Measurements from ENCODE around the gene CAPN14.

Gene CAPN14

DNA sequence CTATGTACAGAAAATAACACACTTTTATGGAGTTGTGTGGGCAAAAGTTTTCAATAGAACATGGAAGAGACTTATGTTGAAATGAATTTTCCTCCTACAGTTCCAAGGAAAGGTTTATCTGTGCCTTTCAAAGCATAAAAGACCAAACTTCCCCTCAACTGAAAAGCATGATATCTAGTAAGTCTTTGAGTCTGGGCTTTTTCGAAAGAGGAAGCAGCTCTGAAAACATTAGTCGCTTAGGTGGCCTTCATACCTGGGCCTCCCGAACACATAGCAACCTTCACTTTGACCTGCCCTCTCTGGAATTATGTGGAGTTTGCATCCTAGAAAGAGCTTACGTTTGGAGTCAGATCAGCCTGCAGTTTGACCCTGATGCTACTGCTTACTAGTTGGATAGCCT is 4.8 kb upstream of the CAPN14 start:
- Mint-ChIP-seq H3K4me1 (ENCODE audit: low read depth) (peaks cover 31% of the 10 kb centered on the region), H3K27me3 (peaks cover 11% of the 10 kb centered on the region), H3K36me3 (ENCODE audit: low read depth) (no peaks in the 10 kb centered on the region), H3K9me3 (no peaks in the 10 kb centered on the region), H3K4me3 (no peak overlapping the region), H3K27ac (no peak overlapping the region)

DNA sequence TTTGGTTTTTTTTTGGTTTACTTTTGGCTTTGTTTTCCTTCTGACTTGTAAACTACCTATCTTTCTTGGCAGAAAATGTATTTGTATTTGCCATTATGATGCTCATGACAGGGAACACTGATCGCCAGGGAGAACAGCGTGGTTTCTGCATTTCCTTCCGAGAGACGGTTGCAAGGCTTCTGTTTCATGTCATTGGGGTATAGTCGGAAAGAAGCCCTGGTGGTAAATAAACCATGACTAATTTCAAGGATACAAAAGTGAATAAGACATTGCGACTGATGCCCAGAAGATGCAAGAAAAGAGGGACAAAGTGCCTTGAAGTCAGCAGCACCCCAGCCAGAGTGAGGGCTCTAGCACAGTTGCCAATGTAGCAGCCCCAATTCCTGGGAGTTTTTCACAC is 4.2 kb upstream of the CAPN14 start:
- Mint-ChIP-seq H3K36me3 (ENCODE audit: low read depth) (no peaks in the 10 kb centered on the region), H3K4me3 (no peak overlapping the region), H3K27ac (no peak overlapping the region), H3K9me3 (no peaks in the 10 kb centered on the region), H3K27me3 (peaks cover 11% of the 10 kb centered on the region), H3K4me1 (ENCODE audit: low read depth) (peaks cover 35% of the 10 kb centered on the region)

GRCh38 chr2:31219131-31219969 is 2.0 kb upstream of the CAPN14 start:
- H3K36me3 Mint-ChIP-seq (ENCODE audit: low read depth) = no peaks in the 10 kb centered on the region
- peaks cover 51% of the 10 kb centered on the region for H3K4me1 Mint-ChIP-seq (ENCODE audit: low read depth)
- peaks cover 11% of the 10 kb centered on the region for H3K27me3 Mint-ChIP-seq
- peak overlapping the region; percentile 50 for H3K27ac Mint-ChIP-seq
- H3K4me3 Mint-ChIP-seq = peak overlapping the region; percentile 30
- H3K9me3 Mint-ChIP-seq = no peaks in the 10 kb centered on the region

GRCh38 chr2:31216734-31217133 is 581 bp downstream of the CAPN14 start:
- no peaks in the 10 kb centered on the region for H3K9me3 Mint-ChIP-seq
- H3K4me3 Mint-ChIP-seq = no peak overlapping the region
- peaks cover 7% of the 10 kb centered on the region for H3K27me3 Mint-ChIP-seq
- H3K4me1 Mint-ChIP-seq (ENCODE audit: low read depth) = peaks cover 57% of the 10 kb centered on the region
- no peak overlapping the region for H3K27ac Mint-ChIP-seq
- H3K36me3 Mint-ChIP-seq (ENCODE audit: low read depth) = no peaks in the 10 kb centered on the region

GRCh38 chr2:31214444-31214915 is 2.8 kb downstream of the CAPN14 start:
- Mint-ChIP-seq H3K9me3 (no peaks in the 10 kb centered on the region), H3K36me3 (ENCODE audit: low read depth) (no peaks in the 10 kb centered on the region), H3K4me3 (no peak overlapping the region), H3K27me3 (peaks cover 2% of the 10 kb centered on the region), H3K27ac (no peak overlapping the region), H3K4me1 (ENCODE audit: low read depth) (peaks cover 47% of the 10 kb centered on the region)

GRCh38 chr2:31213601-31214443 is 3.5 kb downstream of the CAPN14 start:
- Mint-ChIP-seq H3K27ac (no peak overlapping the region), H3K9me3 (no peaks in the 10 kb centered on the region), H3K36me3 (ENCODE audit: low read depth) (no peaks in the 10 kb centered on the region), H3K4me3 (no peak overlapping the region), H3K4me1 (ENCODE audit: low read depth) (peaks cover 41% of the 10 kb centered on the region), H3K27me3 (no peaks in the 10 kb centered on the region)

GRCh38 chr2:31212659-31213600 is 4.4 kb downstream of the CAPN14 start:
- Mint-ChIP-seq H3K9me3 (no peaks in the 10 kb centered on the region), H3K27ac (no peak overlapping the region), H3K36me3 (ENCODE audit: low read depth) (no peaks in the 10 kb centered on the region), H3K27me3 (no peaks in the 10 kb centered on the region), H3K4me3 (no peak overlapping the region), H3K4me1 (ENCODE audit: low read depth) (peaks cover 33% of the 10 kb centered on the region)

DNA sequence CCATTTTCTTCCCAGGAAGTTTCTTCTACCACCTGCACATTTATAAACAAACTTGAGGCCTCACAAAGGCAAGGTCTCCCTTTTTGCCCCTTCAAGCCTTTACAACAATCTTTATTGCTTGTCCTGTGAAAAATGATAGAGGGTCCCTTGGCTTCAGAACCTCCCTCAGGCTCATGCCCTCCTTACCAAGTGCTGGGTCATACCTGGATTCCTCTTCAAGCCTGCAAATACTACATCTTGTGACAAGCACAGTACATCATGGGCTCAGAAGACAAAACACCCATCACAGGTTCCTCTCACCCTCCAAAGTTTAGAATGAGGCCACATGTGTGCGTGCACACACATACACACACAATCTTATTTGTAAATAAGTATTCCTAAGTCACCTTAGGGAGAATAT is 9.1 kb downstream of the CAPN14 start:
- Mint-ChIP-seq H3K36me3 (ENCODE audit: low read depth) (no peaks in the 10 kb centered on the region), H3K9me3 (no peaks in the 10 kb centered on the region), H3K4me1 (ENCODE audit: low read depth) (no peaks in the 10 kb centered on the region), H3K27me3 (no peaks in the 10 kb centered on the region), H3K27ac (no peak overlapping the region), H3K4me3 (no peak overlapping the region)

- H3K9me3 Mint-ChIP-seq = no peaks in the 10 kb centered on the region
- no peak overlapping the region for H3K4me3 Mint-ChIP-seq
- no peaks in the 10 kb centered on the region for H3K36me3 Mint-ChIP-seq (ENCODE audit: low read depth)
- no peak overlapping the region for H3K27ac Mint-ChIP-seq
- no peaks in the 10 kb centered on the region for H3K4me1 Mint-ChIP-seq (ENCODE audit: low read depth)
- no peaks in the 10 kb centered on the region for H3K27me3 Mint-ChIP-seq
Measured at GRCh38 chr2:31207790-31208189, 9.5 kb downstream of the CAPN14 start.

GRCh38 chr2:31205613-31206012 is 11.7 kb downstream of the CAPN14 start:
- Mint-ChIP-seq H3K4me1 (ENCODE audit: low read depth) (no peaks in the 10 kb centered on the region), H3K36me3 (ENCODE audit: low read depth) (no peaks in the 10 kb centered on the region), H3K27ac (no peak overlapping the region), H3K27me3 (no peaks in the 10 kb centered on the region), H3K9me3 (no peaks in the 10 kb centered on the region), H3K4me3 (no peak overlapping the region)

DNA sequence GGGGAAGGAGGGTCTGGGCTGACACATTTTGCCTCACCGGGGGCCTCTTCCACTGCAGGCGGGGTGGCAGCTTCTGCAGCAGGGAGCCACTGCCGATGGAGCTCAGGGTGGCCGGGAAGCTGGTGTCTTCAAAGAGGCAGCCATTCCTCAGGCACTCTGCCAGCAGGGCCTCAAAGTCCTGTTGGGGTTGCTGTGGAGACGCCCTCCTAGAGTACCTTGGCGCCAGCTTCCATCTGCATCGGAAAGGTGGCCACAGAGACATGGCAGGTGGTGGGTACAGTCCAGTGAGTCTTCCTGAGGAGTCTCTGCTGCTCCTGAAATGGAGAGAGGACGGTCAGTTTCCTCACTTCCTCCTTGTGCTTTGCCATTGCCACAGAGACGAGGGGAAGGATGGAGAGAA is 12.1 kb downstream of the CAPN14 start:
- Mint-ChIP-seq H3K27ac (no peak overlapping the region), H3K4me3 (no peak overlapping the region), H3K4me1 (ENCODE audit: low read depth) (no peaks in the 10 kb centered on the region), H3K36me3 (ENCODE audit: low read depth) (no peaks in the 10 kb centered on the region), H3K27me3 (no peaks in the 10 kb centered on the region), H3K9me3 (no peaks in the 10 kb centered on the region)

DNA sequence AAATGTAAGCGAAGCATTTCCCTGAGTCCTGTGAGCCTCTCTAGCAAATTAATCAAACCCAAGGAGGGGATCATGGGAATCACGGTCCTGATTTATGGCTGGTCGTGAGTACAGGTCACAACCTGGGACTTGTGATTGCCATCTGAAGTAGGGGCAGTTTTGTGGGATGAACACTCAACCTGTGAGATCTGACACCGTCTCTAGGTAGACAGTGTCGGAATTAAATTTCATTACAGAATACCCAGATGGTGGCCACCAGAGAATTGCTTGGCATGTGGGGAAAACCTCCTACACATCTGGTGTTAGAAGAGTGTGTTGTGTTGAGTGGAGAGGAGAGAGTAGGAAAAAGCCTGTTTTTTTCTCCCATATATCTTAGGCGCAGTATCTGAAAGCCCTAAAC is 12.5 kb downstream of the CAPN14 start:
- no peak overlapping the region for H3K27ac Mint-ChIP-seq
- H3K9me3 Mint-ChIP-seq = no peaks in the 10 kb centered on the region
- no peaks in the 10 kb centered on the region for H3K36me3 Mint-ChIP-seq (ENCODE audit: low read depth)
- H3K4me3 Mint-ChIP-seq = no peak overlapping the region
- no peaks in the 10 kb centered on the region for H3K4me1 Mint-ChIP-seq (ENCODE audit: low read depth)
- no peaks in the 10 kb centered on the region for H3K27me3 Mint-ChIP-seq

DNA sequence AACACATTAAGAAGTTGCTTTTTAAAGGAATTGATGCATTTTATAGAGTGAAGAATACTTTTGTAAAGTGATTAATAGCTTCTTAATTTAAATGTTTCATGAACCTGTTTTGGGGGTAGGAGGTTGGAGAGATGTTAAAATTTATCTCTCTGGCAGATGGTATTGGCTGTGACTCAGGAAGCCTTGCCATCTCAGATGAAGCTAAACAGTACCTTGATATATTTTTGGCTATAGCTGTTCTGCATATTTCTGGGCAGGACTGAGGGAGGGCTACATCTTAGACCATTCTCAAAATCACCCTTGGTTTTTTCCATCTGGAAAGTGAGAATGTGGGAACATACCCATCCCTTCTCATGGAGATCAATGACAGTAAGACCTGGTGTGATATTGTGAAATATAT is 13.4 kb downstream of the CAPN14 start:
- H3K4me1 Mint-ChIP-seq (ENCODE audit: low read depth) = no peaks in the 10 kb centered on the region
- H3K9me3 Mint-ChIP-seq = peaks cover 2% of the 10 kb centered on the region
- H3K4me3 Mint-ChIP-seq = no peak overlapping the region
- no peak overlapping the region for H3K27ac Mint-ChIP-seq
- H3K27me3 Mint-ChIP-seq = no peaks in the 10 kb centered on the region
- H3K36me3 Mint-ChIP-seq (ENCODE audit: low read depth) = no peaks in the 10 kb centered on the region

DNA sequence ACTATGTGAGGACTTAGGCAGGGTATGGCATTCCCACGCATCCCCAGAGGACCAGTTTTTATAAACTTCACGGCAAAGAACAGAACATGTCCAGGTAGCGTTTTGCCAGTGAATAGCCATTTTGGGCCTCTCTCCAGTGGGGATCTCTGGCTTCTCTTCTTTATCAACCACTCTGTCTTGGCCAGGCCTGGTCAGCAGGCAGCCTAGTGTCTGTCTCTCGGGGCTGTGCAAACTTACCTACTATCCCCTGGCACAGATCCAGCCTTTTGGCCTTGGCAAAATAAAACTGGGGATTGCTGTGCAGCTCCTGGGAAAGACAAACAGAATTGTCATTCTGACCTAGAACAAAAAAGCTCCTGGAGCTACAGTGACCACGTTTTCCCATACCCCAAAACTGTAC is 14.5 kb downstream of the CAPN14 start:
- peaks cover 5% of the 10 kb centered on the region for H3K9me3 Mint-ChIP-seq

More for the DNA sequence above, 14.5 kb downstream of the CAPN14 start:
- H3K27me3 Mint-ChIP-seq = no peaks in the 10 kb centered on the region
- H3K27ac Mint-ChIP-seq = no peak overlapping the region
- H3K4me1 Mint-ChIP-seq (ENCODE audit: low read depth) = no peaks in the 10 kb centered on the region
- no peaks in the 10 kb centered on the region for H3K36me3 Mint-ChIP-seq (ENCODE audit: low read depth)
- no peak overlapping the region for H3K4me3 Mint-ChIP-seq
